B cell (primary cell): ENCODE measurements around the gene B4GALT7. TPM values are rescaled to one million over a fixed set of nuclear protein-coding genes. Genes with fewer than 3 reads are reported as not detected.

ENCODE experiments used
- ATAC-seq: fragments of 200-7000 bp; cut with Tn5 transposase; one replicate; pipeline ENCODE4 v1.10.0; 2021; ENCODE audit warnings: low read depth, mild to moderate bottlenecking, moderate number of reproducible peaks, moderate library complexity
- CTCF ChIA-PET: fragments of 350-600 bp; sonication (Branson Sonifier 250); formaldehyde crosslinking; loops from one replicate; lab custom pipeline; 2021; ENCODE audit warnings: antibody characterized with exemption, inconsistent platforms; lab: Charles Lee
- POLR2A ChIA-PET: fragments of 350-600 bp; sonication (Branson Sonifier 250); formaldehyde crosslinking; loops from one replicate; lab custom pipeline; 2021; ENCODE audit warnings: antibody characterized with exemption; lab: Charles Lee
- DNase-seq: peaks from one replicate; pipeline ENCODE4 v3.0.0; 2013
- H2AFZ ChIP-seq: 2 replicates; pipeline ENCODE4 v1.6.1; 2012; ENCODE audit warnings: mild to moderate bottlenecking, low read depth, low read length; ENCODE audit not compliant: insufficient read depth, poor library complexity, severe bottlenecking
- H3K27ac ChIP-seq, 2 donors: 1 replicate in 1 of 2; 2 replicates in 1 of 2; pipeline ENCODE4 v1.5.1; 2012 to 2013; ENCODE audit warnings: low read length in 2 of 2, mild to moderate bottlenecking in 2 of 2, moderate library complexity in 1 of 2
- H3K27me3 ChIP-seq, 4 experiments: fragments of 200-600 bp in 1 of 4; sonication (generic) in 1 of 4; replicated peaks in 1 of 4; 1 replicate in 2 of 4; 2 replicates in 2 of 4; pipeline versions ENCODE4 v1.6.1 to v1.7.0; 2013 to 2016; ENCODE audit warnings: low read length in 3 of 4, mild to moderate bottlenecking in 2 of 4, mixed read lengths in 1 of 4, moderate library complexity in 1 of 4; ENCODE audit not compliant: insufficient read depth in 4 of 4, control insufficient read depth in 3 of 4; ENCODE audit errors: control extremely low read depth in 1 of 4
- H3K36me3 ChIP-seq, 2 experiments: replicated peaks in 1 of 2; 1 replicate in 1 of 2; 2 replicates in 1 of 2; pipeline versions ENCODE4 v1.6.1 to v1.7.1; 2013; ENCODE audit warnings: low read length in 1 of 2; ENCODE audit not compliant: insufficient read depth in 2 of 2, control insufficient read depth in 1 of 2; ENCODE audit errors: control extremely low read depth in 1 of 2, extremely low read depth in 1 of 2
- H3K4me1 ChIP-seq, 2 donors: fragments of 200-600 bp in 1 of 2; sonication (generic) in 1 of 2; 1 replicate in 1 of 2; 2 replicates in 1 of 2; pipeline versions ENCODE4 v1.5.1 to v1.6.1; 2013 to 2017; ENCODE audit warnings: low read length in 2 of 2; ENCODE audit not compliant: control insufficient read depth in 2 of 2, insufficient read depth in 2 of 2
- H3K4me2 ChIP-seq: replicated peaks from 2 replicates; pipeline ENCODE3; 2012; ENCODE audit warnings: mild to moderate bottlenecking, low read depth, low read length; ENCODE audit not compliant: poor library complexity, severe bottlenecking
- H3K4me3 ChIP-seq, 5 experiments: fragments of 200-600 bp in 1 of 5; sonication (generic) in 1 of 5; 1 replicate in 3 of 5; 2 replicates in 2 of 5; pipeline versions ENCODE4 v1.5.1 to v1.7.0; 2011 to 2016; ENCODE audit warnings: low read length in 4 of 5, mild to moderate bottlenecking in 4 of 5, low read depth in 2 of 5, control low read depth in 1 of 5, moderate library complexity in 1 of 5; ENCODE audit not compliant: insufficient read depth in 1 of 5; ENCODE audit errors: control extremely low read depth in 1 of 5, extremely low read depth in 1 of 5
- H3K79me2 ChIP-seq: fragments of 200-600 bp; sonication (generic); one replicate; pipeline ENCODE4 v1.6.0; 2016; ENCODE audit warnings: low read length; ENCODE audit not compliant: control insufficient read depth, insufficient read depth
- H3K9ac ChIP-seq: fragments of 200-600 bp; sonication (generic); 2 replicates; pipeline ENCODE4 v1.6.1; 2017; ENCODE audit warnings: mild to moderate bottlenecking, low read length, moderate library complexity
- H3K9me3 ChIP-seq, 3 donors: one replicate each; pipeline versions ENCODE4 v1.6.1 to v1.7.1; 2013; ENCODE audit warnings: low read length in 2 of 3; ENCODE audit not compliant: control insufficient read depth in 2 of 3, insufficient read depth in 1 of 3; ENCODE audit errors: control extremely low read depth in 1 of 3
- H4K20me1 ChIP-seq: 2 replicates; pipeline ENCODE4 v1.6.0; 2012; ENCODE audit warnings: mild to moderate bottlenecking, low read length; ENCODE audit not compliant: insufficient read depth, control insufficient read depth, poor library complexity, severe bottlenecking
- H3K27ac Mint-ChIP-seq: one replicate; pipeline ENCODE4 v1.8.0; 2021; ENCODE audit warnings: mixed read lengths
- H3K27me3 Mint-ChIP-seq: one replicate; pipeline ENCODE4 v1.8.0; 2021; ENCODE audit warnings: mixed read lengths
- H3K4me1 Mint-ChIP-seq: one replicate; pipeline ENCODE4 v1.8.0; 2021; ENCODE audit warnings: mixed read lengths
- H3K4me3 Mint-ChIP-seq: one replicate; pipeline ENCODE4 v1.8.0; 2021; ENCODE audit warnings: mixed read lengths
- H3K9me3 Mint-ChIP-seq: one replicate; pipeline ENCODE4 v1.8.0; 2022; ENCODE audit warnings: mixed read lengths; ENCODE audit not compliant: insufficient read depth
- EZH2 ChIP-seq: IDR thresholded peaks from 2 replicates; pipeline ENCODE4 v1.6.1; 2012; ENCODE audit warnings: borderline replicate concordance, low read depth, mild to moderate bottlenecking, moderate library complexity, low read length; ENCODE audit not compliant: insufficient read depth, poor library complexity, severe bottlenecking
- WGBS: methylation state at CpG from one replicate; pipeline ENCODE4 v1.1.5; 2013; ENCODE audit warnings: missing lambda C conversion rate; ENCODE audit not compliant: insufficient coverage; 5-methylcytosine and 5-hydroxymethylcytosine counted together
- intact Hi-C: fragments of 100-400 bp; cut with micrococcal nuclease; formaldehyde crosslinking; loops from one replicate; pipeline ENCODE4 v1.10.0; 2022
- polyA plus RNA-seq: library from polyadenylated mRNA; depleted of rRNA; stranded (reverse); fragments of >200 nt; gene quantifications from 2 replicates; pipeline ENCODE4 v1.2.3, GENCODE V29; 2012
- total RNA-seq, 2 donors: library from RNA; stranded (reverse); fragments of 120-200 nt in 1 of 2; gene quantifications; 1 replicate in 1 of 2; 2 replicates in 1 of 2; pipeline versions ENCODE4 v1.2.3 to v1.2.4, GENCODE V29; 2013 to 2022
- TF ChIP-seq, protein P1 (sequence below): fragments of 200-600 bp; IDR thresholded peaks from one replicate; pipeline ENCODE4 v1.8.0; 2022; ENCODE audit warnings: antibody characterized with exemption, mild to moderate bottlenecking

B4GALT7 gene
- total and polyA plus RNA-seq, 2 donors (not counting 1 experiment from before 2014, with no cell fraction given): 27.0 to 41.8 TPM

DNA sequence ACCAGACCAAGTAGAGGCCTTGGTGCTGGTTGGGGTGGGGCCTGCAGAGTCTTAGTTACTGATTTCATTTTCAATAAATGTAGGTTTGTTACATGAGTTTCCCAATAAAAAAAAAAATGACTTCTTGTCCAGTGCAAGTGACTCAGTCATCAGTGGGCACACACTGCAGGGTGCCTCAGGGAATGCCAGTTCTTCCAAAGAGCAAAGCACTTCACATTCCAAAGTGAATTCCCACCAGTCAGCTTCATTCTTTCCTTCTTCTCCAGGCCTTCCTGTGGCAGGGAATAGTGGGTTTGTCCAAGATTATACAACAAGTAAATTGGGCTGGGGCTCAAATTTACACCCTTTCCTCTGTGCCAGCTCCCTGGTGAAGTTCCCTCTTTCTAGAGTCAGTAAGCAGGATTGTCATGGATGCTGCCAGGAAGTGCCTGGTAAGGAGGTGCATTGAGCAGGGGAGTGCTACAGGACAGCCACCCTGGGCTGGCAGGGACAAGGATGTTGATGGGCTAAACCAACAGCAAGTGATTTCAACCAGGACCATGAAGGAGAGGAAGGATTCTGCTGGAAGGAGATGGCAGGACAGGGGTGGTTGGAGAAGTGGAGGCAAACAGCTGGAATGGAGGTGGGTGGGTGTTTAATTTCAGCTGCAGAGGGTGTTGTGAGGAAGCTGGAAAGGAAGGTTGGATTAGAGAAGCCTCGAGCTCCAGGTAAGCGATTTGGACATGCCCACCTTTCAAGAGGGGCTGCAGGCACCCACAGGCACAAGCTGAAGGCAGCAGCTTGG lies 3.7 kb upstream of the B4GALT7 start:
- WGBS: 95% methylated on average over 2 of the region's 2 CpGs
- CTCF ChIA-PET: interaction anchor here (0.5 kb wide), 1 partner anchor 1232 kb away, joined by 3 read pairs; no protein-coding TSS in a partner anchor
- H3K4me3 Mint-ChIP-seq: no peak overlapping the region

More for the DNA sequence above, 3.7 kb upstream of the B4GALT7 start:
- POLR2A ChIA-PET: interaction anchor here (0.7 kb wide), 1 partner anchor 107 kb away, joined by 3 read pairs; no protein-coding TSS in a partner anchor
- DNase-seq (no peak), ATAC-seq (no peak)
- Histone ChIP-seq H4K20me1 (peaks cover 35% of the 10 kb centered on the region), H3K79me2 (peaks cover 20% of the 10 kb centered on the region), H2AFZ (no peak overlapping the region), H3K36me3 (peaks cover 23 to 31% of the 10 kb centered on the region in 2 experiments), H3K4me2 (no peak overlapping the region), H3K27me3 (no peaks in the 10 kb centered on the region), H3K9ac (no peak overlapping the region), H3K4me1 (peaks cover 23 to 42% of the 10 kb centered on the region in 2 donors), H3K27ac (no peak overlapping the region), H3K4me3 (no peak overlapping the region), H3K9me3 (no peaks in the 10 kb centered on the region)
- Mint-ChIP-seq H3K27me3 (no peaks in the 10 kb centered on the region), H3K4me1 (peaks cover 42% of the 10 kb centered on the region), H3K9me3 (no peaks in the 10 kb centered on the region), H3K27ac (no peak overlapping the region)
- intact Hi-C loops: no loop called here
- TF ChIP-seq EZH2: no peak
- TF ChIP-seq, protein P1, sequence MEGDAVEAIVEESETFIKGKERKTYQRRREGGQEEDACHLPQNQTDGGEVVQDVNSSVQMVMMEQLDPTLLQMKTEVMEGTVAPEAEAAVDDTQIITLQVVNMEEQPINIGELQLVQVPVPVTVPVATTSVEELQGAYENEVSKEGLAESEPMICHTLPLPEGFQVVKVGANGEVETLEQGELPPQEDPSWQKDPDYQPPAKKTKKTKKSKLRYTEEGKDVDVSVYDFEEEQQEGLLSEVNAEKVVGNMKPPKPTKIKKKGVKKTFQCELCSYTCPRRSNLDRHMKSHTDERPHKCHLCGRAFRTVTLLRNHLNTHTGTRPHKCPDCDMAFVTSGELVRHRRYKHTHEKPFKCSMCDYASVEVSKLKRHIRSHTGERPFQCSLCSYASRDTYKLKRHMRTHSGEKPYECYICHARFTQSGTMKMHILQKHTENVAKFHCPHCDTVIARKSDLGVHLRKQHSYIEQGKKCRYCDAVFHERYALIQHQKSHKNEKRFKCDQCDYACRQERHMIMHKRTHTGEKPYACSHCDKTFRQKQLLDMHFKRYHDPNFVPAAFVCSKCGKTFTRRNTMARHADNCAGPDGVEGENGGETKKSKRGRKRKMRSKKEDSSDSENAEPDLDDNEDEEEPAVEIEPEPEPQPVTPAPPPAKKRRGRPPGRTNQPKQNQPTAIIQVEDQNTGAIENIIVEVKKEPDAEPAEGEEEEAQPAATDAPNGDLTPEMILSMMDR: no peak
